Transverse colon (tissue), 4 donors: Measurements from ENCODE around the gene SLC22A15.

Experiments used
- CTCF ChIP-seq, 5 experiments: fragments of 200-600 bp in 3 of 5; fragments of 450-650 bp in 2 of 5; sonication (generic) in 3 of 5; IDR thresholded peaks; 1 replicate in 2 of 5; 2 replicates in 3 of 5; pipeline ENCODE4 v1.5.1; 2016 to 2017; ENCODE audit warnings: antibody characterized with exemption in 5 of 5, inconsistent platforms in 3 of 5, mild to moderate bottlenecking in 2 of 5, moderate library complexity in 1 of 5
- POLR2AphosphoS5 ChIP-seq, 3 donors: sonication (generic); formaldehyde crosslinking; IDR thresholded peaks; one replicate each; pipeline ENCODE4 v1.6.1; 2016; ENCODE audit warnings: antibody characterized with exemption in 3 of 3

- TF ChIP-seq CTCF (IDR thresholded peaks at IDR 0.05) (no peak), POLR2AphosphoS5 (IDR thresholded peaks at IDR 0.05) (no peak)
Observed at GRCh38 chr1:115982400-115982799, 6.1 kb downstream of the SLC22A15 start.
